HG03095 (cell line): ENCODE measurements around the gene DGCR6L.
"Not testable (repeated sequence)": the region's sequence is repeated elsewhere in the genome, so short reads cannot be mapped to it uniquely, and the experiment has no call there.

ENCODE experiments used
- ATAC-seq: cut with Tn5 transposase; IDR thresholded peaks from one replicate; pipeline ENCODE4 v1.9.1; 2021; ENCODE audit warnings: moderate library complexity; ENCODE audit not compliant: unreplicated experiment

The DGCR6L gene

GRCh38 chr22:20310773-20311172 is 9.1 kb downstream of the DGCR6L start:
- not testable (repeated sequence) for ATAC-seq

GRCh38 chr22:20310180-20310579 is 9.7 kb downstream of the DGCR6L start:
- ATAC-seq = not testable (repeated sequence)

GRCh38 chr22:20308806-20309650 is 10.8 kb downstream of the DGCR6L start:
- not testable (repeated sequence) for ATAC-seq

GRCh38 chr22:20307448-20308447 is 12.1 kb downstream of the DGCR6L start:
- ATAC-seq = not testable (repeated sequence)

GRCh38 chr22:20306646-20307447 is 13.0 kb downstream of the DGCR6L start:
- ATAC-seq = not testable (repeated sequence)

GRCh38 chr22:20305894-20306645 is 13.8 kb downstream of the DGCR6L start:
- ATAC-seq = no peak

- not testable (repeated sequence) for ATAC-seq
These were observed 14.5 kb downstream of the DGCR6L start for GRCh38 chr22:20305230-20305893.

- no peak for ATAC-seq
These were observed 15.2 kb downstream of the DGCR6L start for GRCh38 chr22:20304646-20305045.

- ATAC-seq = not testable (repeated sequence)
These were observed 16.7 kb downstream of the DGCR6L start for GRCh38 chr22:20303229-20303534.

GRCh38 chr22:20302438-20303228 is 17.2 kb downstream of the DGCR6L start:
- ATAC-seq = no peak

GRCh38 chr22:20299746-20300136 is 20.1 kb downstream of the DGCR6L start:
- peak; percentile 23 for ATAC-seq

GRCh38 chr22:20298803-20299745 is 20.8 kb downstream of the DGCR6L start:
- peak; percentile 58 for ATAC-seq

GRCh38 chr22:20298110-20298802 is 21.6 kb downstream of the DGCR6L start:
- ATAC-seq = no peak

- no peak for ATAC-seq
These were observed 22.3 kb downstream of the DGCR6L start for GRCh38 chr22:20297414-20298109.

GRCh38 chr22:20296598-20296997 is 23.3 kb downstream of the DGCR6L start:
- ATAC-seq = no peak

- ATAC-seq = no peak
These were observed 24.4 kb downstream of the DGCR6L start for GRCh38 chr22:20295262-20296064.
